Medulla oblongata (tissue), 1 donor: ENCODE results near the gene EN2.
A peak's percentile ranks its signal among the peaks of the same experiment; 100 is the strongest.

Source experiments
- DNase-seq: peaks from one replicate; pipeline ENCODE4 v3.0.0-alpha.2; 2015; ENCODE audit errors: extremely low spot score

EN2 gene

DNA sequence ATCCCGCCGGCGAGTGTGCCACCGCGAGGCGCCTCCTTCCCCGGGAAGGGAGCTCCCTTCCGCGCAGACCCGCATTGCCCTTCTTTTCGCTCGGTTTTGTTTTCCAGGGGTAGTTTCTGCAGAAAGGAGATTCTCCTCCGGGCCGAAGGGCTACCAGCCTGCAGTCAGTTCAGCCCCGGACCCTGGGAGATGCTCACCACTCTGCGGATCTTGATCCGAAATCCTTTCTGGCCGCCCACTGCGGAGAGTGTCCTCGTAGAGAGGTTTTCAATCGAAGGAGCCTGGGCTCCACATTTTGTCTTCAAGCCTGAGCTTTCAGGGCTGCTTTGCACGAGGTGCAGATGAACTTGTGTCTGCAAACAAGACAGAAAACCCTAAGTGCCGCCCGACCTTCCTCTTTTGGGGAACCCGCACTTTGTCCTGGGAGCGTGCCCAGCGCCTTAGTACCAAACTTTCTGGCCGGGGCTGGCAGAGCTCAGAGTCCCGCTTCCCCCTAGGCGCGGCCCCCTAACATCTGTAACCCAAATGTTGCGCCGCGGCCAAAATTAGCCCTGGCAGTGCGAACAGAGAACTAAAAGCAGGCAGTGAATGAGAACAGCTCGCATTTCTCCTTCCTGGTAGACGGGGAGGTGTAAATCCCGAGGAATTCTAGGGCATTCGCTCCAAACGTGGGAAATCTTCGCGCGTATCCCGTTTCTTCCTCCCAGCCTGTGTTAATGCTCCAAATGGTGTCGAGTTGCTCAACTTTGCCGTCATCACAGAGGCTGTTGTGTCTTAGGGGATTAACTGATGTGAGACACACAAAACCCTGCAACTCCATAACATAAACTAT lies 6.7 kb upstream of the EN2 start:
- no peak for DNase-seq

DNA sequence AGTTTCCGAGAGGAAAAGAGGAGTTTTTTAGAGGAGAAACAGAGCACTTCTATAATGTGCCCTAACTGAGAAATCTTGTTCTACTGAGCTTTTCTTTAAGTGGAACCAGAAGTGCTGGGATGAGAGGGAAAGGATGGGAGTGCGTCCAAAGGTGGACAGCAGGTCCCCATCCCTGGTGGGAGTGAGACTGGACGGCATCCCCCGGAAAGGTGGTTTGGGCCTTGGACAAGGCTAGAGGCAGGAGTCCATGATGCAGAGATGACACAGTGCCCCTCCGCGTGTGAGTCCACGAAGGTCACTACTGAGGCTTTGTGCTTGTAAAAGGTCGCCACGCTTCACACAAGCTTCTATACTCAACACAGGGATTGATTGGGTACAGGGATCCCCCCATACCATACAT lies 6.1 kb upstream of the EN2 start:
- no peak for DNase-seq

DNA sequence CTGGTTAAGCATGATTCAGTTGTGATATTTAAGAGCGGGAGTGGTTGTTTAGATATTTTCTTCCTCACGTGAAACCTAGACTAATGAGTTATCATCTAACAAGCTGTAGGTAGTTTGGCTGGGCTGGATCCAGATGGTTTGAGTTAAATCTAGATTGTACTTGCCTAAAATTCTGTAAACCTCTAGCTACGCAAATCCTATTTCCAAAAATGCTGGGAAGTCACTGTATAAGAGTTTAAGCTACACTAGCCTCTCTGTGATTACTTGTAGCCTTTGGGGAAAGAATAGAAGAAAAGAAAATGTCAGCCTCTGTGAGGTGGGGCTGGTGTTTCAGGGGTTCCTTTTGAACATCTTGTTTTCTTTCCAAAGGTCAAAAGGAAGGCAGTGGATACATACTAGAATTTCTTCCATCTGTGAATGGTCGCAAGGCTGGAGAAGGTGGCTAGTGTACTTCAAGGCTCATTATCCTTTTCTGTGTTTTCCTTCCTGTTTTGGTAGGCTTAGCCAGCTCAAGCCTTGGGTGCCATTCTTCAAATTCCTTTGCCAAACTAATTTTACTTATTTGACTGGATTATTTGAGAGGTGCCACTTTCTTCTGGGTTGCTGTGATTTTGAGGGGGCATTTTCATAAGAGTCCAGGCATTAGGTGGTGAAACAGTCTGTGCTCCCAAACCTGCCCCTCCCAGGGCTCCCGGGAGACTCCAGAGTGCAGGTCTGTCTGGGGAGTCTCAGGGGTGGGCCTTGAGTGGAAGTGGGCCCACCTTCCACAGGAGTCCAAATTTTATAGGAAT lies 5.2 kb upstream of the EN2 start:
- DNase-seq, result no peak

DNA sequence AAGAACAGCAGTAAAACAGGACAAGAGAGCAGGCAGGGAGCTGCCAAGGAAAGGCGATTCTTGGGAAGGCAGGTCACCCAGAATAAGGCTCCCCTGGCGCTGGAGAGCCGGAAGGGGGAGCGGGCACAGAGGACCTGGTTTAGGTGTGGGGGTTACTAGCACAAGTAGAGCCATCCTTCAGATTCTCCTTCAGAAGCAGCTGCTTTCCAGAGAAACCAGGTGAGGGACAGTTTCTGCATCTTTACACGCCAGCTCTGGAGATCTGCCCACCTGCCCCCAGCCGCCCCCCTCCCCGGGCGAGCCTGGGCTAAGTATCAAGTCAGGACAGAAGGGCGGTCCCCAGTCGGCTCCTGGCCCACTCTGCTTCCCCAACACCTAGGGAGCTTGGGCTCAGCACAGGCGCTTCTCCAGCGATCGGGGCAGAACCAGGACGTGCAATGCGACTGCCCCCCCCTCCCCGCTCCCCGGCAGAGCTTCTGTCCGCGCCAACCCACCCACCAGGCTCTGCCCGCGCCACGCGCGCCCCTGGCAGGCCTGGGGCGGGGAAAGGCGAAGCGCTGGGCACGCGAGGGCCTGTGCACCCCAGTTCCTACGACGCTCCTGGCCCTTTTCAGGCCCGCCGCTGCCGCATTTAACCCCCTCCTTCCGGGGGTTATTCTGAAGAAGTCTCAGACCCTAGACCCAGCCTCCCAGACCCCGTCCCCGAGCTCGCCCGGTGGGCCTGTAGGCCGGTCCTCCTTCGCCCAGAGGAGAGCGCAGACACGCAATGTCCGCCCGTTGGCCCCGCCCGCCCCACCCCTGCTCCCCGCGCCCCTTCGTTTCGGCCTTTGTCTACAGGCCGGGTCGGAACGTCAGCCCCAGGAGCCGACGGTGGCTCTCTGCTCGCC lies 4.4 kb upstream of the EN2 start:
- no peak for DNase-seq

DNA sequence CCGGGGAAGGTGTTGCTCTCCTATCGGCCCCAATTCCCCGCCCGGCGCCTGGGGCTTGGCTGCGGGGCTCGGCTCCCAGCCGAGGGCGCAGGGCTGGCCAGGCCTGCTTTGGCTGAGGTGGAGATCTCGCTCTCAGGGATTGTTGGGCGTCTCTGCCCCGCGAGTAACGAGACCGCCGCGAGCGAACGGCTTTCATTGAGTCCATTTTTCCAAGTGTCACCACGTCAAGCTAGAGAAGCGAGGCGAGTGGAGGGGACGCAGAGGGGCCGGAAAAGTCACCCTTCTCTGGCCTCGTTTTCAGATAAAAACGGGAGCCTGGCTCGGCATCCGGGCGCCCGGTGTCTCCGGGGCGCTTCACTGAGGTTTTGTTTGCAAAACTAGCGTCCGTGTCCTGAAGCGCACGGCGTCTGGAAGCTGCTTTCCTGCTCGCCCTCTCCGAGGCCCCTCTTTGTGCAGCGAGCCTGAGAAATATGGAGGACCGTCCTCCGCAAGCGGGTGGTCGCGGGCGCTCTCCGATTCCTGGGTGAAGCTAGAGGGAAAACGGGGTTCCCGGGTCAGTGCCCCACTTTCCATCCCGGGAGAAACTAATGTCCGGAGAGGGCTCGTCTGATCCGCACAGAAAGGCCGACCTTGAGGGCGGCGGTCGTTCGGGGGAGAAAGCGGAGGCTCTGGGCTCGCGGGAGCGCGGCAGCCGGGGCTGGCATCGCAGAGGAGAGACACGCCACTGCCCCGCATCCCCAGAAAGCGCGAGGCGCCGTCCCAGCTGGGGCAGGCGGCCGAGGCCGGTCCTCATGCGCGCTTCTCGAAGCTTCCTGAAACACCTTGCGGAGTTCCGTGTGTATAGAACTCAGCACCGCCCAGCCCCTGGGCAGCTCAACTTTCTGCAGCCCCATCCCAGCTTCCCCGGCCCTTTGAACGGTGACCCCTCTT lies 3.5 kb upstream of the EN2 start:
- no peak for DNase-seq

DNA sequence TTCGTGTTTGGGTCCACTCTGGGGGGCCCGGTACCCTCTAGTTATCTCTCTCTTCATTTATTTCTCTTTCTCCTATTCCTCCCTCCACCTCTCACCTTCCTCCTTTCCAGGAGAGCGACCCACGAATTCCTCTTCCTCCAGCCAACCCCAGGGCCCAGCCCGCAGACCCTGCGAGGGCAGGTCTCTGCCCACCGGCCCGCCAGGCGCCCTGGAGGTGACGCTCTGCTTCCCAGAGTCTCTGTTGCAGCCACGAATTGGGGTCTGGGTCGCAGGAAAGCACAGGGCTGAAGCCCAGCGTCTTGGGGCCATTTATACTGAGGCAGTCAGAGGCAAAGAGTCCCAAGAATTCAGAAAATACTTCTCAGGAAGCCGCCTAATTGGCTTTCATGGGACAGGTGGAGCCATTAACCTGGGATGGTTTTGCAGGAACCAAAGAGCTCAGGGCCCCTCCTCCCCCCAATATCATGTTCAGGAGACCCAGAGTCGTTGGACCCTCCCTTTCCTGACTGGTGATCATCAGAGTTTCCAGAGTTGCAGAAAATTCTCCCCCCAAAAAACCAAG lies 2.7 kb upstream of the EN2 start:
- no peak for DNase-seq

DNA sequence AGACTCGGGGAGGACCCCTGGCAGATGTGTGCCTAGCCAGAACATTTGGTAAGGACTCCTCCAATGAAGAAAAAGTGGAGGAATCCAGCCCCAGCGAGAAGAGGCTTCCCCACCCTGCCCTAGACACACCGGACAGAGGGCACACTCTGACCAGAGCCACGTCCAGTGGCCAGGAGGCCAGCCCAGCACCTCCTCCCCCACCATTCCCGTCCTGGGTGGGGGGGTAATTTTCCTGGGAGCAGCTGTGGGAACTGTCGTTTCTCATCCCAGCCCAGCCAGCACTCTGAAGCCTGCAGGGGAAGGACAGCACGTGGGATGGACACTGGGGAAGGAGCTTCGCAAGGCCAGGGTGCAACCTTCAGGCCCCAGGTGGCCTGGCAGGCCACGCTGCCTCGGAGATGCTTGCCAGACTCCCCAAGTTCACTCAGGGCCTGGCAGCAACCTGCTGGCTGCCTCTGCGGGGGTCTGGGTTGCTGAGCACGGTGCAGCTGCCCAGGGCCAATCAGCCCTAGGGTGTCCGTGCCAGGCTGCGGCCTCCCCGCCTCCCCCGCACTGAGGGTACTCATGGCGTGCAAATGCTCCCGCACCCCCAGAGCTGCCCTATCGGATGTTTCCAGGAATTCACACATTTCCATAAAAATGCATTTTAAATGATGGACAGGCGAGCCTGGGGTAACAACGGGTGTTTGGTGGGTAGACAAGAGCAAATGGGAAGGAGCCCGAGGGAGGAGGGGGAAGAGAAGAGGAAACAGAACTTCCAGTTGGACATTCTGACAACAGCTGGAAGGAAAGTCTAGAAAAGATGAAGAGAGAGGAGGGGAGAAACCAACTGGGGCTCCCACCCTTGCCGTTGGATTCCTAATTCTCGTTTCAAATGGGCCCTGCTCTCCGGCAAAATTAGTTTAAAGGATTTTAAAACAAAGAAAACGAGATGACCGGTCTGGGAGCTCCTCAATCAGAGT lies 1.9 kb upstream of the EN2 start:
- no peak for DNase-seq

DNA sequence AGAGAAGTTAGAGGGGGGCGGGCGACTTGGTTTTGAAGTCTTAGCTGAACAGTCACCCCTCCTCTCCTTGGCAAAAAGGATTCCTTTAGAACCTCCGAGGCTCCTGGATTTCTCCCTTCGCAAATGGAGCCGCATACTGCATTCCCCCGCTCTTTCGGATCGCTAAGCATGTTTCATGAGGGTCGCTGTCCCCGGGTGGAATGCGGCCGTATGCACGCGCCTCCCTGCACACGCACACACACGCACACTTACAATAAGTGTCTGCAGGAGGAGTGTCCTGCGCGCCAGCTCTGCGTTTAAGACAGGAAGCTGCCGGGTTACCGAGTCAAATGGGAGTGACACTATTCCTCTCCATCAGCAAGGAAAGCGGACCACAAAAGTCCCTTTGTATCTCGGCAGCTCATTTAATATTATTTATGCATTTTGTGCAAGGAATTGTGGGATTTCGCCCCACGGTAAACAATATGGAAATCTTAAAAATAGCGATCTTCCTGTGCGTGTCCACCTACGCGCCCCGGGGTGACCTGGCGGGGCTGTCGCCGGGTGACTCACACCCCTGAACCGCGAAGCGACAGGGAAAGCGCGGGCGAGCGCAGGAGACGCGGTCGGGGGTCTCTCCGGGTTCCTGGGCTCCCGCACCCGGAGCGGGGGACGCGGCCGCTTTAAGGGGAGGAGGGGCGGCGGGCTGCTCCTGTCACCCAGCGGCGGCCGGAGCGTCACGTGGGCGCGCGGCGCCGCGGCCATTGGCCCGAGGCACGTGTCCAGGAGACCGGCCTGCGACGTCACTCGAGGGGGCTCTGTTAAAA lies 988 bp upstream of the EN2 start:
- peak; percentile 83 for DNase-seq

DNA sequence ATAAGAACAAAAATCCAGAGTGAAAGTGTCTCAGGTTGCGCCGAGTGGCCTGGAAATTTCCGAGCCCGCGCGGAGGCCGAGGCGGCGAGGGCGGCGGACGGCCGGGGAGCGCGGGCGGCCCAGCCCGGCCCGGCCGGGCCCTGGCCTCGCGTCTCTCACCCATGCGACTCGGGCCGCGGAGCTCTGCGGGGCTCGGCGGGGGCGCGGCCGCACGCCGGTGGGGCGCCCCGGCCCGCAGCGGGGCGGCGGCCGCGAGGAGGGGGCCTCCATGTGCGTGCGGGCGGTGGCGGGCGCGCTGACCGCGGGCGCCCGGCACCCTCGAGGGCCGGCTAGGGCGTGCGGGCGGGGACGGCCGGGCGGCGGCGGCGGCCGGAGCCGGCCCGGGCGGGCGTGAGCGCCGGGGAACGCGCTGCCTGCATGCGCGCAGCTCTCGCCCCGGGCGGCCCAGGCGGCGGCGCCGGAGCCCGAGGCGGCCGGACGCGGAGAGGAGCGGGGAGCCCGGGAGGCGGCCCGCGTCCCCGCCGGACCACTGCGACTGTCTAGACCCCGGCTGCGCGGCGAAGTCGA lies 302 bp upstream of the EN2 start:
- no peak for DNase-seq

DNA sequence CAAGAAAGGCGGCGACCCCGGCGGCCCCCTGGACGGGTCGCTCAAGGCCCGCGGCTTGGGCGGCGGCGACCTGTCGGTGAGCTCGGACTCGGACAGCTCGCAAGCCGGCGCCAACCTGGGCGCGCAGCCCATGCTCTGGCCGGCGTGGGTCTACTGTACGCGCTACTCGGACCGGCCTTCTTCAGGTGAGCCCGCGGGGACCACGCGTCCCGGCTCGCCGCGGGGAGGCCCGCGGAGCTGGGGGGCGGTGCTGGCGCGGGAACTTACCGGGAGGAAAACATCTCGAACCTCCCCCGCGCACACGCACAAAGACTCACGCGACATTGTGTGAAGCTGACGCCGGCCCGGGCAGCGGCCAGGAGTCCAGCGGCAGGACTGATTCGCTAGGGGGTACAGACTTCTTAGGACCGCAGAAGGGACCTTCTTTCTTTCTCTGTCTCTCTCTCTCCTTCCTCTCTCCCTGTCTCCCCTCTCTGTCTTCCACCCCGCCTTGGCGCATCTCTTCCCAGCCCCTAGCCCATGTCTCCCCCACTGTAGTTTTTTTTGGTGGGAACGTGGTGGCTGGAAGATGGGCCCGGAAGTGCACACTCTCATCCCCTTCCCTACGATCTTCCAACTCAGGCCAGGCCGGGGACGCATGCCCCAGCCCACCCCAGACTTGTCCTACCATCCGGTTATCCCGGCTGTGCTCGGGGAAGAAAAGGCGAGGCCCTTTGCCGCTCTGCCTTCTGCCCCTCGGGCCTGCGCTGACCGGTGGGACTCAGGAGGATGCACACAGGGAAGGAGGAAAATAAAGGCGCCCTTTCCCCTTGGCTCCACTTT lies 1.2 kb downstream of the EN2 start:
- DNase-seq, result no peak

DNA sequence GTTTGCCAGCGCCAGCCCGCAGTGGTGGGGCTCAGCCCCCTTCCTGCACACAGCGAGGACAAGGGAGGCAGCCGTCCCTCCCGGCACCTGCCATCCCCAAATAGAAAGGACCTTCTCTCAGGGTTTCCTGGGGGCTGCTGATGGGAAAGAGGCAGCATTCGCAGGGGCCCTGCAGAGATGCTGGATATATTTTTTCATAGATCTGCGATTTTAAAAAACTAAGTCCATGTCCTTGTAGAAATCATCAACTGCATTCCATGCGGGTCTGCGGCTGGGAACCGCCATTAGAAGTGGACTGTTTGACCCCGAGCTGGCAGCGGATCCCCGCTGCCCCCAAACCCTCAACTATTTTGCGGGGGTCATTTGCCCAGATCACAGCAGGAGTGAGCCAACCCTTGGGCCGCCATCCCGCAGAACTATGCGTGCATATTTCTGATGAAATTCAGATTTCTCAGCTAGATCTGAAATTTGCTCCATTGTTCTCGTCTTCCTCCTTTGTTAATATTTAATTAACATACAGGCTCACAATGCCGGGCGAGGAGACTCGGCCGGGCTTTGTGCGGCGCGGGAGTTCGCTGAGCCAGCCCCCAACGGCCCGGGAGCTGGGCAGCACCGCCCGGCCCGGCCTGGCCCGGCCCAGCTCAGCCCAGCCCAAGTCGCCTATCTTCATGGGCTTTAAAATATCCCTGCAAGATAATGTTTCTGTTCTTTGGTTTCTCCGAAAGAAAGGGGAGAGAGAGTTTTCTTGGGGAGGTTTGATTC lies 2.0 kb downstream of the EN2 start:
- no peak for DNase-seq

DNA sequence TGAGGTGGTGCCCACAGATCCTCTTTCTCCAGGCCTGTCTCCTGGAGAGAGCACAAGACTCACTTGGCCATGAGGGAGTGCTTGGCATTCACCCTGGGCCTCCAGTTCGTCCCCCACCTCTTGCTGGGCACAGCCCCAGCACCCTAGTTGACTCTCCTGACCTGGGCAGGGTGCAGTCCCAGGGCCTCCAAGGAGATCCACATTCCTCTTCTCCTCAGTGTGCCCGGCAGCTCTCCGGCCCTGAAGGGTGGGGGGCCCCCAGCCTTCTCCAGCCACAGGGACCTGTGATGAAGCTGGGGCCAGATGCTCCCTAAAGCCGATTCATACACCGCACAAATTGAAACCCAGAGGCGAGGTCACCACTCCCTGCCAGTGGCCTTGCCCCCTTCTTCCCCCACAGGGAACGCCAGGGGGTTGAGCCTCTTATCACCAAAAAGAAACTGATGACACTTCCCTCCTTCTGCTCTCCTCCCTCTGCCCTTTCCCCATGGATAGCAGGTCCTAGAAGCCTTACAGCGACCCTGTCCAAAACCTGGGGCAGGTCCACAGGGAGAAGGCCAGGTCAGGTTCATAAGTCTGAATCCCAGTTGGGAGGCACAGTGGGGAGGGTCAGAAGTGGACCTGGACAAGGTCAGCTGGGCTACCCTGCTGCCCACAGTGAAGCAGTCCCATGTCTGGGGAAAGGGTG lies 3.1 kb downstream of the EN2 start:
- no peak for DNase-seq

DNA sequence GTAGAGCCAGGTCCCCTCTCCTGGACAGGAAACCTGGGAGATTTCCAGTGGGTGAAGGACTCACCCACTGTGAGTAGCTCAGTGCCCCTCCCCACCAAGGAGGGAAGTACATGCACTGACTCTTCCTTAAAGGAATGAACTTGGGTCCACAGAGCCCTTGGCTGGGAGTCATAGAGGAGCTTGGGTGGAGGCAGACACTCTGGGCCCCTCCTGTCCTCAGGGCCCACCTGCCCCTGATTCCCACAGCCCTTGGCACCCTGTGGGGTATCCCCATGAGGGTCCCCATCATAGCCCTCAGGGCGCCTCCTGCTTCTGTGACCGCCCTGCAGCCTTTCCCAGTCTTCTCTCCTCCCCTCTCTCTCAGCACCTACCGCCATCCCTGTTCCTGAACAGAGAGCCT lies 3.7 kb downstream of the EN2 start:
- DNase-seq, result no peak

DNA sequence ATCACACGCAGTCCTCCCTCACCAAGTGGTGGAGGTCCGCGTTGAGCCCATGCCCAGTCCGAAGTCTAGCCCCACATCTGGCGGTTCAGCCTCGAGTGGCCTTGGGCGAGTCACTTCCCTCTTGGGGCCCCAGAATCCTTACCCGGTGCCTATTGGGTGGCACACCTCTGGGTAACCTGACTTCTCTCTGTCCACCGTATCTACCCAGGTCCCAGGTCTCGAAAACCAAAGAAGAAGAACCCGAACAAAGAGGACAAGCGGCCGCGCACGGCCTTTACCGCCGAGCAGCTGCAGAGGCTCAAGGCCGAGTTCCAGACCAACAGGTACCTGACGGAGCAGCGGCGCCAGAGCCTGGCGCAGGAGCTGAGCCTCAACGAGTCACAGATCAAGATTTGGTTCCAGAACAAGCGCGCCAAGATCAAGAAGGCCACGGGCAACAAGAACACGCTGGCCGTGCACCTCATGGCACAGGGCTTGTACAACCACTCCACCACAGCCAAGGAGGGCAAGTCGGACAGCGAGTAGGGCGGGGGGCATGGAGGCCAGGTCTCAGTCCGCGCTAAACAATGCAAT lies 4.3 kb downstream of the EN2 start:
- no peak for DNase-seq

DNA sequence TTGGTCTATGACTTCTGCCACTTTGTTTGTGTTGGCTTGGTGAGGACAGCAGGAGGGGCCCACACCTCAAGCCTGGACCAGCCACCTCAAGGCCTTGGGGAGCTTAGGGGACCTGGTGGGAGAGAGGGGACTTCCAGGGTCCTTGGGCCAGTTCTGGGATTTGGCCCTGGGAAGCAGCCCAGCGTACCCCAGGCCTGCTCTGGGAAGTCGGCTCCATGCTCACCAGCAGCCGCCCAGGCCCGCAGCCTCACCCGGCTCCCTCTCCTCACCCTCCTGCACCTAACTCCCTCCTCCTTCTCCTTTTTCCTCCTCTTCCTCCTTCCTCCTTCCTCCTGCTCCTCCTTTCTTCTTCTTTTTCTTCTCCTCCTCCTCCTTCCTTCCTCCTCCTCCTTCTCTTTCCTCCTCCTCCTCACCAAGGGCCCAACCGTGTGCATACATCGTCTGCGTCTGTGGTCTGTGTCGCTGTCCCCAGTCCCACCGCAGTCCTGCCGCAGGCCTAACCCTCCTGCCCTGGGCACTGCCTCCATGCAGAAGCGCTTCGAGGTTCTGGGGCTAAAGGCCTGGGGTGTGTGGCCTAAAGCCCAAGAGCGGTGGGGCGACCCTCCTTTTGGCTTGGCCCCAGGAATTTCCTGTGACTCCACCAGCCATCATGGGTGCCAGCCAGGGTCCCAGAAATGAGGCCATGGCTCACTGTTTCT lies 5.3 kb downstream of the EN2 start:
- no peak for DNase-seq
